K562 (cell line): ENCODE data around the gene FRAT1. TPM values are rescaled to one million over a fixed set of nuclear protein-coding genes. Genes with fewer than 3 reads are reported as not detected.

Experiments used
- C11orf30 ChIP-seq: fragments of 450-650 bp; IDR thresholded peaks from 2 replicates; pipeline ENCODE4 v1.6.1; 2016; ENCODE audit warnings: low read depth, mild to moderate bottlenecking
- CCAR2 ChIP-seq: fragments of 200-400 bp; formaldehyde crosslinking; IDR thresholded peaks from 2 replicates; pipeline ENCODE4 v1.6.1; 2017; ENCODE audit warnings: mild to moderate bottlenecking, low read depth, low read length
- CREM ChIP-seq: IDR thresholded peaks from 2 replicates; pipeline ENCODE4 v1.6.1; 2014; ENCODE audit warnings: antibody characterized with exemption, low read depth
- ETS2 ChIP-seq: IDR thresholded peaks from 2 replicates; pipeline ENCODE4 v1.6.1; 2016; ENCODE audit warnings: borderline replicate concordance, missing genetic modification characterization, mild to moderate bottlenecking, moderate library complexity, missing compliant biosample characterization; ENCODE audit not compliant: poor library complexity, severe bottlenecking
- HNRNPLL ChIP-seq: fragments of 200-400 bp; formaldehyde crosslinking; IDR thresholded peaks from 2 replicates; pipeline ENCODE4 v1.6.1; 2017; ENCODE audit warnings: low read length, low read depth, mild to moderate bottlenecking; ENCODE audit not compliant: poor library complexity, severe bottlenecking
- JUND ChIP-seq, 2 experiments: IDR thresholded peaks; 2 replicates in 1 of 2; 3 replicates in 1 of 2; pipeline ENCODE4 v1.6.1; 2011; ENCODE audit warnings: borderline replicate concordance in 2 of 2, low read depth in 2 of 2, low read length in 2 of 2, improper control_type of control experiment in 1 of 2, missing biosample characterization in 1 of 2, missing genetic modification characterization in 1 of 2, missing genetic modification reagents in 1 of 2
- KDM5B ChIP-seq: fragments of 200-600 bp; sonication (generic); IDR thresholded peaks from 2 replicates; pipeline ENCODE4 v1.6.1; 2012; ENCODE audit warnings: low read depth, mild to moderate bottlenecking, moderate library complexity, low read length, control low read depth, inconsistent platforms; ENCODE audit not compliant: insufficient replicate concordance
- MYC ChIP-seq, 2 experiments: fragments of 250-450 bp in 1 of 2; sonication (Bioruptor Pico) in 1 of 2; IDR thresholded peaks; 2 replicates each; pipeline versions ENCODE4 v1.5.1 to v1.6.1; 2012 to 2021; ENCODE audit warnings: low read depth in 2 of 2, borderline replicate concordance in 1 of 2, improper control_type of control experiment in 1 of 2, low read length in 1 of 2, mild to moderate bottlenecking in 1 of 2, moderate library complexity in 1 of 2
- NR1H2 ChIP-seq: sonication (generic); formaldehyde crosslinking; IDR thresholded peaks from 2 replicates; pipeline ENCODE4 v1.4.0; 2020; ENCODE audit warnings: mild to moderate bottlenecking, missing genetic modification reagents
- PHF8 ChIP-seq: fragments of 200-600 bp; sonication (generic); IDR thresholded peaks from 2 replicates; pipeline ENCODE4 v1.6.1; 2012; ENCODE audit warnings: mixed run types, mild to moderate bottlenecking, inconsistent platforms, low read length, moderate library complexity, borderline replicate concordance
- POLR2G ChIP-seq: fragments of 200-400 bp; formaldehyde crosslinking; IDR thresholded peaks from 2 replicates; pipeline ENCODE4 v1.6.1; 2017; ENCODE audit warnings: low read depth, mild to moderate bottlenecking, antibody characterized with exemption, low read length, moderate library complexity
- RAD51 ChIP-seq: fragments of 450-650 bp; IDR thresholded peaks from 2 replicates; pipeline ENCODE4 v1.7.1; 2016; ENCODE audit warnings: low read depth, mild to moderate bottlenecking, borderline replicate concordance
- SETDB1 ChIP-seq: IDR thresholded peaks from one replicate; pipeline ENCODE4 v1.6.1; 2012; ENCODE audit warnings: low read length, control low read depth, inconsistent platforms
- SMC3 ChIP-seq: conservative IDR thresholded peaks from 2 replicates; pipeline ENCODE4 v1.6.1; 2011; ENCODE audit warnings: low read depth, low read length, improper control_type of control experiment; ENCODE audit not compliant: insufficient read depth
- SPI1 ChIP-seq: IDR thresholded peaks from 2 replicates; pipeline ENCODE4 v1.6.1; 2011; ENCODE audit warnings: low read depth, low read length, control low read depth, borderline replicate concordance
- TAF1 ChIP-seq: IDR thresholded peaks from 2 replicates; pipeline ENCODE4 v1.6.1; 2011; ENCODE audit warnings: mild to moderate bottlenecking, low read length, moderate library complexity; ENCODE audit not compliant: insufficient read depth, control insufficient read depth, severe bottlenecking; ENCODE audit errors: extremely low read depth
- TAF15 ChIP-seq: fragments of 200-400 bp; formaldehyde crosslinking; IDR thresholded peaks from 2 replicates; pipeline ENCODE4 v1.6.1; 2017; ENCODE audit warnings: mild to moderate bottlenecking, low read depth, low read length, moderate library complexity
- ZNF507 ChIP-seq: conservative IDR thresholded peaks from 2 replicates; pipeline ENCODE4 v1.6.1; 2017; ENCODE audit warnings: missing genetic modification characterization, missing compliant biosample characterization
- ZNF512 ChIP-seq: IDR thresholded peaks from 2 replicates; pipeline ENCODE4 v1.6.1; 2016; ENCODE audit warnings: missing genetic modification characterization, missing compliant biosample characterization
- ZNF77 ChIP-seq: fragments of 250-450 bp; sonication (Bioruptor Pico); IDR thresholded peaks from 2 replicates; pipeline ENCODE4 v1.5.0; 2020
- polyA plus RNA-seq, 8 experiments: library from polyadenylated mRNA; depleted of rRNA in 4 of 8; stranded (reverse) in 5 of 8; unstranded in 3 of 8; fragments of >200 nt; fragmentation: Nextera tagmentation in 2 of 8; fragmentation: Illumina TruSeq in 1 of 8; extraction: Ambion mirVana in 2 of 8; extraction: Trizol in 1 of 8; gene quantifications; 2 replicates each; pipeline versions ENCODE4 v1.2.1 to v1.2.3, GENCODE V29; 2011 to 2014; ENCODE audit warnings: inconsistent platforms in 1 of 8, missing spikeins in 1 of 8
- total RNA-seq, 7 experiments: library from RNA; depleted of rRNA in 6 of 7; stranded (reverse); fragments of >200 nt in 6 of 7; fragmentation: Illumina TruSeq in 2 of 7; extraction: Trizol in 2 of 7; gene quantifications; 2 replicates each; pipeline versions ENCODE4 v1.2.1 to v1.2.3, GENCODE V29; 2011 to 2021; ENCODE audit warnings: low replicate concordance in 1 of 7
- TF ChIP-seq, protein P1 (sequence below): sonication (generic); formaldehyde crosslinking; IDR thresholded peaks from 2 replicates; pipeline ENCODE4 v1.9.0; 2022; ENCODE audit warnings: mild to moderate bottlenecking, missing genetic modification reagents
- TF ChIP-seq, protein P2 (sequence below), 2 experiments: IDR thresholded peaks; 2 replicates each; pipeline ENCODE4 v1.6.1; 2012; ENCODE audit warnings: improper control_type of control experiment in 2 of 2, low read depth in 2 of 2, low read length in 2 of 2, borderline replicate concordance in 1 of 2

The FRAT1 gene
- total and polyA plus RNA-seq, 9 of the 15 experiments (the other 6 are each of a cell fraction or from before 2014, with no cell fraction given) = 0.11 to 4.6 (median 1.4) TPM

GRCh38 chr10:97333601-97334369 lies 14.7 kb downstream of the FRAT1 start (continued):
- TF ChIP-seq ZNF512 = no peak
- TF ChIP-seq SETDB1 = no peak
- peak; percentile 7 for TF ChIP-seq HNRNPLL
- TF ChIP-seq MYC (IDR thresholded peaks at IDR 0.05; ENCODE audit: low read depth, low read length) = peak; percentile 52; the same call in 1 of the 2 replicates
- TF ChIP-seq MYC (CRISPR knock-in tag; IDR thresholded peaks at IDR 0.05; ENCODE audit: borderline replicate concordance, low read depth) = no peak
- peak; percentile 36; the same call in 1 of the 2 replicates for TF ChIP-seq PHF8
- TF ChIP-seq ZNF507 = no peak
- TF ChIP-seq JUND (IDR thresholded peaks at IDR 0.05; ENCODE audit: borderline replicate concordance, low read depth, low read length) = peak; percentile 39; the same call in 1 of the 2 replicates
- no peak for TF ChIP-seq JUND (tag; IDR thresholded peaks at IDR 0.05; ENCODE audit: borderline replicate concordance, low read depth, low read length)
- TF ChIP-seq KDM5B = no peak
- TF ChIP-seq, protein P1, sequence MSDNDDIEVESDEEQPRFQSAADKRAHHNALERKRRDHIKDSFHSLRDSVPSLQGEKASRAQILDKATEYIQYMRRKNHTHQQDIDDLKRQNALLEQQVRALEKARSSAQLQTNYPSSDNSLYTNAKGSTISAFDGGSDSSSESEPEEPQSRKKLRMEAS = peak; percentile 72
- TF ChIP-seq, protein P2, sequence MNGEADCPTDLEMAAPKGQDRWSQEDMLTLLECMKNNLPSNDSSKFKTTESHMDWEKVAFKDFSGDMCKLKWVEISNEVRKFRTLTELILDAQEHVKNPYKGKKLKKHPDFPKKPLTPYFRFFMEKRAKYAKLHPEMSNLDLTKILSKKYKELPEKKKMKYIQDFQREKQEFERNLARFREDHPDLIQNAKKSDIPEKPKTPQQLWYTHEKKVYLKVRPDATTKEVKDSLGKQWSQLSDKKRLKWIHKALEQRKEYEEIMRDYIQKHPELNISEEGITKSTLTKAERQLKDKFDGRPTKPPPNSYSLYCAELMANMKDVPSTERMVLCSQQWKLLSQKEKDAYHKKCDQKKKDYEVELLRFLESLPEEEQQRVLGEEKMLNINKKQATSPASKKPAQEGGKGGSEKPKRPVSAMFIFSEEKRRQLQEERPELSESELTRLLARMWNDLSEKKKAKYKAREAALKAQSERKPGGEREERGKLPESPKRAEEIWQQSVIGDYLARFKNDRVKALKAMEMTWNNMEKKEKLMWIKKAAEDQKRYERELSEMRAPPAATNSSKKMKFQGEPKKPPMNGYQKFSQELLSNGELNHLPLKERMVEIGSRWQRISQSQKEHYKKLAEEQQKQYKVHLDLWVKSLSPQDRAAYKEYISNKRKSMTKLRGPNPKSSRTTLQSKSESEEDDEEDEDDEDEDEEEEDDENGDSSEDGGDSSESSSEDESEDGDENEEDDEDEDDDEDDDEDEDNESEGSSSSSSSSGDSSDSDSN (IDR thresholded peaks at IDR 0.05; ENCODE audit: borderline replicate concordance in 1 of 2, low read depth in 2 of 2, low read length in 2 of 2) = peak; percentile 48 to 79; a peak in 1 of 4 replicates
- no peak for TF ChIP-seq CCAR2
- TF ChIP-seq SMC3 = no peak
- peak; percentile 59; the same call in 1 of the 2 replicates for TF ChIP-seq CREM
- TF ChIP-seq ZNF77 (CRISPR knock-in tag) = no peak
- no peak for TF ChIP-seq NR1H2 (CRISPR knock-in tag)
- TF ChIP-seq C11orf30 = no peak
- TF ChIP-seq ETS2 (tag) = no peak
- peak; percentile 43 for TF ChIP-seq TAF1
- no peak for TF ChIP-seq RAD51
- TF ChIP-seq TAF15 = no peak
- peak; percentile 29; the same call in 1 of the 2 replicates for TF ChIP-seq POLR2G
- peak; percentile 77; the same call in 1 of the 2 replicates for TF ChIP-seq SPI1
